ENCODE data around the gene OASL.

OASL gene, protein sequence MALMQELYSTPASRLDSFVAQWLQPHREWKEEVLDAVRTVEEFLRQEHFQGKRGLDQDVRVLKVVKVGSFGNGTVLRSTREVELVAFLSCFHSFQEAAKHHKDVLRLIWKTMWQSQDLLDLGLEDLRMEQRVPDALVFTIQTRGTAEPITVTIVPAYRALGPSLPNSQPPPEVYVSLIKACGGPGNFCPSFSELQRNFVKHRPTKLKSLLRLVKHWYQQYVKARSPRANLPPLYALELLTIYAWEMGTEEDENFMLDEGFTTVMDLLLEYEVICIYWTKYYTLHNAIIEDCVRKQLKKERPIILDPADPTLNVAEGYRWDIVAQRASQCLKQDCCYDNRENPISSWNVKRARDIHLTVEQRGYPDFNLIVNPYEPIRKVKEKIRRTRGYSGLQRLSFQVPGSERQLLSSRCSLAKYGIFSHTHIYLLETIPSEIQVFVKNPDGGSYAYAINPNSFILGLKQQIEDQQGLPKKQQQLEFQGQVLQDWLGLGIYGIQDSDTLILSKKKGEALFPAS

DNA sequence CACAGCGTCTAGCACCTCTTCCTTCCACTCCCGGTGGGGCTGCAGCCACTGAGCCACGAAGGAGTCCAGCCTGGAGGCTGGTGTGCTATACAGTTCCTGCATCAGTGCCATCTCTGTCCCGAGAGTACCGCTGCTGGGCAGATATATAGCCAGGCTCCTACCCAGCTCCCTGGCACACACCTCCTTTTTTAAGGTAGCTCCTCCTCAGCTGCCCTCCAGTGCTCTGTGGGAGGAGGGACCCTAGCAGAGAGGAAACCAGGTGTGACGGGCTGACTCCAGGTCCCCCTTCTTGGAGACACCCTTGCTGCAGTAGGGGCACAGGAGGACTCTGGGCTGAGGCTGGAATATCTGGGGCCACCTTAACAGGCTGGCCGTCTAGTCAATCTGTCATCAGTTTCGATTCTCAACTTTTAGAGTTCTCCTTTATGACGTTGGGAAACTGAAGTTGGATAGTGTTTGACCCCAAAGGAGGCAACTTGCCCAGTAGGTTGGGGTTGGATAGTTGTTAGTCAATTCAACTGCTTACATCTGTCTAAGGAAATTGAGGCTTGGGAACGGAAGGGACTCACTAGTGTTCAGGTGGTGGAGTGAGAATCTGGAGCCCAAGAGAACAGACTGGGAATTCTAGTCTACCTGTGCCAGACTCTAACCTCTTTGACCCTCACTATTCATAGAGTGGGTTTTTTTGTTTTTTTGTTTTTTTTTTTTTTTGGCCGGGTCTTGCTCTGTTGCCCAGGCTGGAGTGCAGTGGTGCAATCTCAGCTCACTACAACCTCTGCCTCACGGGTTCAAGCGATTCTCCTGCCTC is at the start of gene OASL:
OASL (minus strand) TSS at position 386 of the 808 bp plus-strand sequence; CDS start at position 111, 275 bp downstream.
- ChIA-PET POLR2A (no interaction called here), CTCF (no interaction called here)
- no peak for DNase-seq (ENCODE audit: extremely low spot score)
- peak; percentile 29; the same call in 1 of the 2 replicates for TF ChIP-seq ZNF384 (IDR thresholded peaks at IDR 0.05)
- no peak for TF ChIP-seq TARDBP (IDR thresholded peaks at IDR 0.05)

DNA sequence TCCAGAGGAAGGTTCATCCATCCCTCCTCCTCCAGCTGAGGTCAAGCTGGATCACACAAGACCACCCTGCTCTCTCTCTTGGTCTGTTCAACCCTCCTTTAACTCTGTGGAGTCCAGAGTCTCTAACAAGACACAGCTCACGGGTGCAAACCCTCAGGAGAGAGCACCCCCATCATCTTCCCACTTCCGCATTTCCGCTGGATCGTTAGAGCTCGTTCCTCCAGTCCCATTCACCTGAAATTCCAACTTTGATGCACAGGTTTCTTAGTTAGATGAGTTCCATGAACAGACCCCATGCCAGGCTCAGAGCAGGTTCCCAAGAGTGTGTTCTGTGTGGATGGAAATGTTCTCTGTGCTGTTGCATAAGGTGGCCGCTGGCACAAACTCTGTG is 49.1 kb upstream of the OASL start:
- POLR2A ChIA-PET, result no interaction called here
- CTCF ChIA-PET, result no interaction called here
- no peak for DNase-seq (ENCODE audit: extremely low spot score)

DNA sequence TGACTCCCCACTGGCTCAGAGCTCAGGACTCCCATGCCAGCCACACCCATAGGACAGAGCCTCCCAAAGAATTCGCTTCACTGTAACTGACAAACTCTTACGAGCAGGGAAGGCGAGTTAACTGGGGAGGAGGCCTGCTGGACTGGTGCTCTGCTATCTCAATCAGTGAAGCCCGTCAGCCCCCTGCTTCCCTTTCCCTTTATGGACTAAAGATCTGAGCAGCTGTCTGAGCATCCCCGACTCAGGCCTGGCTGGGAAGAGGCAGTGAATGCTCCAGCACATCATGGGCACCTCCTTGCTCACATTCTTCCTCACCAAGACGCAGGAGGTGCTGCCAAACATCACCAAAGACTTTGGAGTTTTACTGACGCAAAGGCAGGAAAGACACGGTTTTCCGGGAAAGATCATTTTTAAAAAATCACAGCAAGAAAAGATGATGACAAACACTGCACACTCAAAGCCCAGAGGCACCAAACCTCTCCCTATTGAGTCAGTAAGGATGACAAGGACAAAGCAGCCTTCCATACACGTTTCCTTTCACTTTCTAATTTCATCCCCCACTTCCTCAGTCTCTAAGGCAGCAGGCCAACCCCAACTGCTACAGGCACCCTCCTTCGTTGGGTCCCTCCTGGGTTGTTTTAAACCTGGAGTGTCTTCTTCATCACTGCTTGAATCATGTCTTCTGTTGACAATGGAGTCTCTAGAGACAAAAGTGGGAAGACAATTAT is 48.6 kb upstream of the OASL start:
- ChIA-PET POLR2A (no interaction called here), CTCF (no interaction called here)
- no peak for TF ChIP-seq FOXA1 (IDR thresholded peaks at IDR 0.05)
- no peak for TF ChIP-seq TARDBP (IDR thresholded peaks at IDR 0.05)
- no peak for TF ChIP-seq LEF1 (IDR thresholded peaks at IDR 0.05; ENCODE audit: borderline replicate concordance)
- TF ChIP-seq FOXK2 (IDR thresholded peaks at IDR 0.05), result no peak
- no peak for TF ChIP-seq ELF4 (IDR thresholded peaks at IDR 0.05)
- TF ChIP-seq NFRKB (IDR thresholded peaks at IDR 0.05), result no peak
- TF ChIP-seq CTBP1 (IDR thresholded peaks at IDR 0.05; ENCODE audit: borderline replicate concordance), result no peak
- no peak for TF ChIP-seq ZNF384 (IDR thresholded peaks at IDR 0.05)
- TF ChIP-seq SP1 (IDR thresholded peaks at IDR 0.05), result no peak
- DNase-seq (ENCODE audit: extremely low spot score), result no peak

More for the DNA sequence above, 49.1 kb upstream of the OASL start:
- TF ChIP-seq SP1 (IDR thresholded peaks at IDR 0.05), result no peak
- no peak for TF ChIP-seq NFRKB (IDR thresholded peaks at IDR 0.05)
- no peak for TF ChIP-seq FOXK2 (IDR thresholded peaks at IDR 0.05)
- no peak for TF ChIP-seq CTBP1 (IDR thresholded peaks at IDR 0.05; ENCODE audit: borderline replicate concordance)
- TF ChIP-seq TARDBP (IDR thresholded peaks at IDR 0.05), result no peak
- no peak for TF ChIP-seq LEF1 (IDR thresholded peaks at IDR 0.05; ENCODE audit: borderline replicate concordance)
- TF ChIP-seq SUZ12 (IDR thresholded peaks at IDR 0.05), result no peak
- no peak for TF ChIP-seq ZNF384 (IDR thresholded peaks at IDR 0.05)
- no peak for TF ChIP-seq HDGF (IDR thresholded peaks at IDR 0.05; ENCODE audit: borderline replicate concordance)
- no peak for TF ChIP-seq FOXA1 (IDR thresholded peaks at IDR 0.05)
- no peak for TF ChIP-seq L3MBTL2 (conservative IDR thresholded peaks at IDR 0.05)
- TF ChIP-seq ELF4 (IDR thresholded peaks at IDR 0.05), result no peak
- TF ChIP-seq ARNT (IDR thresholded peaks at IDR 0.05), result no peak
- TF ChIP-seq, protein P1, sequence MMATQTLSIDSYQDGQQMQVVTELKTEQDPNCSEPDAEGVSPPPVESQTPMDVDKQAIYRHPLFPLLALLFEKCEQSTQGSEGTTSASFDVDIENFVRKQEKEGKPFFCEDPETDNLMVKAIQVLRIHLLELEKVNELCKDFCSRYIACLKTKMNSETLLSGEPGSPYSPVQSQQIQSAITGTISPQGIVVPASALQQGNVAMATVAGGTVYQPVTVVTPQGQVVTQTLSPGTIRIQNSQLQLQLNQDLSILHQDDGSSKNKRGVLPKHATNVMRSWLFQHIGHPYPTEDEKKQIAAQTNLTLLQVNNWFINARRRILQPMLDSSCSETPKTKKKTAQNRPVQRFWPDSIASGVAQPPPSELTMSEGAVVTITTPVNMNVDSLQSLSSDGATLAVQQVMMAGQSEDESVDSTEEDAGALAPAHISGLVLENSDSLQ (IDR thresholded peaks at IDR 0.05), result no peak
- no peak for TF ChIP-seq FOXM1 (IDR thresholded peaks at IDR 0.05; ENCODE audit: borderline replicate concordance)
- no peak for TF ChIP-seq BHLHE40 (IDR thresholded peaks at IDR 0.05; ENCODE audit: borderline replicate concordance)

DNA sequence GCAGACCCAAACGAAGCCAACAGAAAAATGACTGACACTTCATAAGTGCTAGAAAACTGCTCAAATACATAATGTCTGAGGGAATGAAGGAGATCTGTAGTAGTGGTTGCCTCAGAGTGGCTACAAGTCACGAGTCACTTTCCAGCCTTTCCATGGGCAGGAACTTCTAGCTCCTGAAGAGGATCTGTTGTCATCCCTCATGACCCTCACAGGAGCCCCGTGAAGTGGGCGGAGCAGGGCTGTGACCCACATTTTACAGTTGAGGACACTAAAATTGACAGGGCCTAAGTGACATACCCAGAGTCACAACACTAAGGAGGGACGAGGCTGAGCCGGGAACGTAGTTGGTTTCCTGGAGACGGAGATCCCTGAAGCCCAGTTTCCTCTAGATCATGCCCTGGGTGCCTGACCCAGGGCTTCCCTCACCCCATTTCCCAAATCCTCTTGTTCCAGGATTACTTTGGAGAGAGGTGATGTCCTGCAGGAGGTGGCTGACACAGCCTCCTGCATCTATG is 47.8 kb upstream of the OASL start:
- no peak for DNase-seq (ENCODE audit: extremely low spot score)
- CTCF ChIA-PET, result interaction anchor here (0.6 kb wide), 1 partner anchor 757 kb away, joined by 4 read pairs; no protein-coding TSS in a partner anchor
- TF ChIP-seq TARDBP (IDR thresholded peaks at IDR 0.05) (no peak), ELF4 (IDR thresholded peaks at IDR 0.05) (no peak), FOXM1 (IDR thresholded peaks at IDR 0.05; ENCODE audit: borderline replicate concordance) (no peak), HDGF (IDR thresholded peaks at IDR 0.05; ENCODE audit: borderline replicate concordance) (no peak), ARNT (IDR thresholded peaks at IDR 0.05) (no peak), ZNF384 (IDR thresholded peaks at IDR 0.05) (no peak), CTBP1 (IDR thresholded peaks at IDR 0.05; ENCODE audit: borderline replicate concordance) (no peak), BHLHE40 (IDR thresholded peaks at IDR 0.05; ENCODE audit: borderline replicate concordance) (no peak), FOXK2 (IDR thresholded peaks at IDR 0.05) (no peak), LEF1 (IDR thresholded peaks at IDR 0.05; ENCODE audit: borderline replicate concordance) (no peak)
- TF ChIP-seq, protein P1 (IDR thresholded peaks at IDR 0.05), result no peak
- POLR2A ChIA-PET, result no interaction called here

DNA sequence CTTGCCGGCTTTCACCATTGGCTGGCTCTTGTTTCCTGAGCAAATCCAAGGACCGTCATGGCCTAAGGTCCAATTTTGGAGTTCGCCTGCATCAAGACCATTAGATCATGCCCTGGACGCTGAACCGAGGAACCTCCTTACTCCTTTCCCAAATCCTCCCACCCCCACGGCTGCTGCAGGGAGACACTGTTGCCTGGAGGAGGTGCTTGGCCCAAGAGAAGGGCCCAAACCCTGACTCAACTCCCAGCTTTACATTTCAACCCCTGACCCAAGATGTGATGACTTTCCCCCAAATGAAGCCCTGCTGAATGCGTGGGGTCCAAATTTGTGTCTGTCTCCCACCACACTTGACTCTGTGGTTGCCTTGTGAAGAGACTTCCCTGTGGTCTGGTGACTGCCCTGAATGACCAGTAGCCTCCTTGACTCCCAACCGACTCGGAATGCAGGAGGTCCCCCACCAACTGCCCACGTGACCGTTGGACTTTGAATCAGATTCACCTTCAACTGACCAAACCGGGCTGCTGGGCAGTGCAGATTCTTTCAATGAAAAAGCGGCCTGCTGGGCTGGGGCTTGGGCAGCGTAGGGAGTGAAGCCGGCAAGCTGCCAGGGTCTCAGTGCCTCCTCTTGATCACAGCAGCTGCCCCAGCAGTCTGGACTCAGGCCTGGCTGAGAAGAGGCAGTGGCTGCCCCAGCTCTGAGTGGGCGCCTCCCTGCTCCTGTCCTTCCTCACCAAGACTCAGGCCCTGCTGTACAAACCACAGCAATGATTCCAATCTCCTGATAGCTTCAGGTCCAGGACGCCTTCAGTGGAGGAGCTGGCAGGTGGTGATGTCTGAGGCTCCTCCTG is 46.7 kb upstream of the OASL start:
- ChIA-PET CTCF (interaction anchor here (0.6 kb wide), 1 partner anchor 758 kb away, joined by 4 read pairs; no protein-coding TSS in a partner anchor), POLR2A (no interaction called here)
- no peak for DNase-seq (ENCODE audit: extremely low spot score)
- TF ChIP-seq FOXK2 (IDR thresholded peaks at IDR 0.05) (no peak), SP1 (IDR thresholded peaks at IDR 0.05) (no peak), TARDBP (IDR thresholded peaks at IDR 0.05) (no peak), ELF4 (IDR thresholded peaks at IDR 0.05) (no peak), SUZ12 (IDR thresholded peaks at IDR 0.05) (no peak), ZNF384 (IDR thresholded peaks at IDR 0.05) (no peak), LEF1 (IDR thresholded peaks at IDR 0.05; ENCODE audit: borderline replicate concordance) (no peak)

Measured in HEK293T (cell line).